ENCODE data around the gene LYRM7.

LYRM7 gene

DNA sequence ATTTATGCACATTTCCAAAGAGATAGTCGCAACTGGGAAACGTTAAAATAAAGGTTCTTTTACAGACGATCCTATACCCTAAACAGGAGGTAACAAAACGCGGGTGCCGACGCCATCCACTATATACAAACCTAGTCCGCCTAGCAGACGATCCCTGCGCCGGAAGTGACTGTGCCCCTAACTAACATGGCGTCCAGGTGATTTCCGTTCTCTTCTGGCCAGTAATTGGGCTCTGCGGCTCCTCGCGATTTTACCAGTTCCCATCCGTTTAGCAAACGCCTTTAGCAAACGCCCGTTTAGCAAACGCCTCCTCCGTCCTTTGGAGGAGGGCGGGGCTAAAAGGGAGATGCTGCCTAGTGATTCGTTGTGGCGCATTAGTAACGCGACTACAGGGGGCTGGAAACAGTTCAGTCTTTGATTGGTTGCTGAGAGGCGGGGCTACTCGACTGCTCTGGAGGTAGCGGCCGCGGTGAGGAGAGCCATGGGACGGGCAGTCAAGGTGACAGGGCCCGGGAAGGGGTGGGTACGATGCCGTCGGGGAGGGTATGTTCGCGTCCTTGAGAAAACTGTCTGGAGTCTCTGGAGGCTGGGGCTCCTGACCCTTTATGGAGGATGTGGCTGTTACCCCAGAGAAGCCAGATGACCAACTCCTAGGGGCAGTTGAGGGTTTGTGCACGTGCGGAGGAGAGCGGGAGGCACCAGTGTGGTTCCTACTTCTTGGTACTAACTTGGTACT, at the start of gene LYRM7:
TSS of gene LYRM7 (plus strand) at position 405 of the 736 bp plus-strand sequence. CDS start at position 482, 77 bp downstream.
- TF ChIP-seq, protein P1, sequence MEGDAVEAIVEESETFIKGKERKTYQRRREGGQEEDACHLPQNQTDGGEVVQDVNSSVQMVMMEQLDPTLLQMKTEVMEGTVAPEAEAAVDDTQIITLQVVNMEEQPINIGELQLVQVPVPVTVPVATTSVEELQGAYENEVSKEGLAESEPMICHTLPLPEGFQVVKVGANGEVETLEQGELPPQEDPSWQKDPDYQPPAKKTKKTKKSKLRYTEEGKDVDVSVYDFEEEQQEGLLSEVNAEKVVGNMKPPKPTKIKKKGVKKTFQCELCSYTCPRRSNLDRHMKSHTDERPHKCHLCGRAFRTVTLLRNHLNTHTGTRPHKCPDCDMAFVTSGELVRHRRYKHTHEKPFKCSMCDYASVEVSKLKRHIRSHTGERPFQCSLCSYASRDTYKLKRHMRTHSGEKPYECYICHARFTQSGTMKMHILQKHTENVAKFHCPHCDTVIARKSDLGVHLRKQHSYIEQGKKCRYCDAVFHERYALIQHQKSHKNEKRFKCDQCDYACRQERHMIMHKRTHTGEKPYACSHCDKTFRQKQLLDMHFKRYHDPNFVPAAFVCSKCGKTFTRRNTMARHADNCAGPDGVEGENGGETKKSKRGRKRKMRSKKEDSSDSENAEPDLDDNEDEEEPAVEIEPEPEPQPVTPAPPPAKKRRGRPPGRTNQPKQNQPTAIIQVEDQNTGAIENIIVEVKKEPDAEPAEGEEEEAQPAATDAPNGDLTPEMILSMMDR (IDR thresholded peaks at IDR 0.05) = no peak

DNA sequence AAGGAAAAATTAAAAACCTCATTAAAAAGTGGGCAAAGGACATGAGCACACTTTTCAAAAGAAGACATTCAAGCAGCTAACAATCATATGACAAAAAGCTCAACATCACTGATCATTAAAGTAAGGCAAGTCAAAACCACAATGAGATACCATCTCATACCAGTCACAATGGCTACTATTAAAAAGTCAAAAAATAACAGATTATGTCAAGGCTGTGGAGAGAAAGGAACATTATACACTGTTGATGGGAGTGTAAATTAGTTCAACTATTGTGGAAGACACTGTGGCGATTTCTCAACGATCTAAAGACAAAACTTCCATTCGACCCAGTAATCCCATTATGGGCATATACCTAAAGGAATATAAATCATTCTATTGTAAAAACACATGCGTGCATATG, 41.4 kb upstream of the LYRM7 start:
- TF ChIP-seq, protein P1 (IDR thresholded peaks at IDR 0.05) = no peak

DNA sequence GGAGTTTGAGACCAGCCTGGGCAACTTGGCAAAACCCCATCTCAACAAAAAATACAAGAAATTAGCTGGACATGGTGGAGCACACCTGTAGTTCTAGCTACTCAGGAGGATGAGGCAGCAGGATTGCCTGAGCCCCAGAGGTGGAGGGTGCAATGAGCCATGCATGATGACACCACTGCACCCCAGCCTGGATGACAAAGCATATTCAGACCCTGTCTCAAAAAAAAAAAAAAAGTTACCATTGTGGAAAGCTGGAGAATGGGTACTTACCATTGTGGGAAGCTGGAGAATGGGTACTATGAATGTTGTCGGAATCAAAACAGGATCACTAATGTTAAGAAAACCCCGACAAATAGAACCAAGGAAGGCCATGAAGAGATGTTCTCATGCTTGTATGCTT, 31.4 kb upstream of the LYRM7 start:
- TF ChIP-seq, protein P1 (IDR thresholded peaks at IDR 0.05) = no peak

DNA sequence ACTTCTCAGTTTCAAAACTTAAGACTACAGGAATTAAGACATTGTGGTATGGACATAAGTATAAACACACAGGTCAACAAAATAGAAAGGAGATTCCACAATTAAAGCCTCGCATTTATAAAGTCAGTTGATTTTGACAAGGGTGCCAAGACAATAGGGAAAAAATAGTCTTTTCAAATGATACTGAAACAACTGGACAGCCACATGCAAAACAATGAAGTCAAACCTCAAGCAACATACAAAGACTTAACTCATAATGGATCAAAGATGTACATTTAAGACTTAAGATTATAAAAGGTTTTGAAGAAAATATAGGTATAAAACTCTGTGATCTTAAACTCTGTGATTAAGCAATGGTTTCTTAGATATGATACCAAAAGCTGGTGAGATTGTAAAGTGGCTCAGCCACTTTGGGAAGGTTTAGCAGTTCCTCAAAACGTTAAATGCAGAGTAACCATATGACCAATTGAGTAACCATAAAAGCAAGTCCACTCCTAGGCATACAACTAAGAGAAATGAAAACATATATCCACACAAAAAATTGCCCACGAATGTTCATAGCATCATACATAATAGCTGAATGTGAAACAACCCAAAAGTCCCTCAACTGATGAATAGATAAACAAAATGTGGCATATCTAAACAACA, 27.6 kb upstream of the LYRM7 start:
- TF ChIP-seq, protein P1 (IDR thresholded peaks at IDR 0.05) = no peak

DNA sequence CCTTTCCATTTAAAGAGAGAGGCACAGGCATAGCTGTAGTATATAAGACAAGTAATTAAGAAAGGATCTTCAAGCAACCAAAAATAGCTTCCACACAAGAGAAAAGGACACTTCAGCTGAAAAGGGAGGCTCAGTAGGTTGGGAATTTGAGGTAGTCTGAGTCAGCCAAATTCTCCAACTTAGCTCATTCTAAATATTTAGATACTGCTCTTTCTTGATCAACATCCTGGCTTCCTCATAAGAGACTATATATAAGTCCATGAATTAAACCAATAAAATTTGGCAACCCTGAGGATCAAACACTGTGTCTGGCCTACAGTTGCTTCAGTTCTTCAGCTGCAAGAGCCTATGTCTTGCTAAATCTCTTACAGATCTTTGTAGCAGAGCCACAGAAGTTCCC, 23.5 kb upstream of the LYRM7 start:
- TF ChIP-seq, protein P1 (IDR thresholded peaks at IDR 0.05) = no peak

DNA sequence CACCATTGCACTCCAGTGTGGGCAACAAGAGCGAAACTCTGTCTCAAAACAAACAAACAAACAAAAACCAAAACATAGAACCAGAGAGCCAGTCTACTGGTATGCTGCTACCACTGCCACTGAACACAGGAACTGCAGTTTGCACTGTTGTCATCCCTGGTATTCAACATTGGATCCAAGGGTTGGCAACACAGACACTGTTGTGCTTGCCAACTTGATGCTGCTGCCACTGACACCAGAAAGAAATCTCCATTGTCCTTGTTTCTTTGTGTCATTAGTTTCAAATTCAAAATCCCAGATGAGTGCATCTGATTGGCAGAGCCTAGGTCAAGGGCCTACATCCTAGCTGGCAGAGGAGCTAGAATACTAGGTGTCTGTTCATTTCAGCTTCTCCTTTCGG, 21.9 kb upstream of the LYRM7 start:
- TF ChIP-seq, protein P1 (IDR thresholded peaks at IDR 0.05) = no peak

DNA sequence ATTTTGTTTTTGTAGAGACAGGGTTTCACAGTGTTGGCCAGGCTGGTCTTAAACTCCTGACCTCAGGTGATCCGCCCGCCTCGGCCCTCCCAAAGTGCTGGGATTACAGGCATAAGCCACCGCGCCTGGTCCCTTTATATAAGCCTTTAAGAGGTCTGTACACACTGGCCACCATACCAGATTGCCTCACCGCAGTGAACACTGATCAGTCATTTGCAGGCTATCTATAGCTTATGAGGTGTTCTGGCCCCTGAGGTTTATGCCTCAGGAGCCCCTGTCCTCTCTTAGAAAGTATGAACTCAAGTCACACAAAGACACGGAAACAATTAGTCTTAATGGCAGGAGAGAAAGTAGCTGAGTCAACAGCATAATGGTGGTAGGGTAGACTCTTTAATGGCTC, 20.3 kb upstream of the LYRM7 start:
- TF ChIP-seq, protein P1 (IDR thresholded peaks at IDR 0.05) = no peak
